Measurements from ENCODE around the gene DYNLRB1. TPM values are rescaled to one million over a fixed set of nuclear protein-coding genes. Genes with fewer than 3 reads are reported as not detected.

The DYNLRB1 gene
- total and polyA plus RNA-seq, 2 donors (not counting 1 experiment from before 2014, with no cell fraction given) = 107 to 352 TPM

GRCh38 chr20:34558320-34559218 lies 42.3 kb downstream of the DYNLRB1 start, which contains the start of gene MAP1LC3A:
Gene MAP1LC3A, plus strand, starts transcription at chr20:34558718. Its CDS starts 151 bp downstream, at chr20:34558869.
- no peaks in the 10 kb centered on the region for H3K9me3 ChIP-seq (ENCODE audit: control insufficient read depth, insufficient read depth, low read depth, low read length)
- H3K36me3 ChIP-seq (ENCODE audit: control insufficient read depth, insufficient read depth, low read length) = no peaks in the 10 kb centered on the region
- H3K27me3 ChIP-seq (ENCODE audit: control insufficient read depth, insufficient read depth, low read length) = no peaks in the 10 kb centered on the region
- peak within 1 kb of the TSS; percentile 95 for H3K9ac ChIP-seq (ENCODE audit: insufficient read depth, low read length)
- peak within 1 kb of the TSS; percentile 98 for H3K4me2 ChIP-seq (ENCODE audit: extremely low read depth, insufficient read depth, low read length)
- peak; percentile 97 for DNase-seq (ENCODE audit: low read depth in 2 of 2)
- H2AFZ ChIP-seq (ENCODE audit: low read length) = peak within 1 kb of the TSS; percentile 94
- H3K4me1 ChIP-seq (ENCODE audit: control insufficient read depth, extremely low read depth, insufficient read depth, low read length) = no peaks in the 10 kb centered on the region
- TF ChIP-seq CTCF (conservative IDR thresholded peaks at IDR 0.05 in 1 of 2, IDR thresholded peaks at IDR 0.05 in 1 of 2; ENCODE audit: low read depth in 1 of 2, low read length in 2 of 2) (no peak), EZH2 (IDR thresholded peaks at IDR 0.05; ENCODE audit: low read length, missing control alignments) (no peak)
- H3K79me2 ChIP-seq (ENCODE audit: control insufficient read depth, insufficient read depth, low read length) = no peaks in the 10 kb centered on the region
- no peaks in the 10 kb centered on the region for H4K20me1 ChIP-seq (ENCODE audit: control insufficient read depth, extremely low read depth, insufficient read depth, low read length)
- H3K4me3 ChIP-seq (replicated peaks in 1 of 4; ENCODE audit: control extremely low read depth in 1 of 4, insufficient read depth in 1 of 4, low read depth in 3 of 4, low read length in 4 of 4) = peak within 1 kb of the TSS; percentile 65 to 89 (median 77)
- H3K27ac ChIP-seq (ENCODE audit: insufficient read depth, low read length) = peak within 1 kb of the TSS; percentile 90

GRCh38 chr20:34559311-34560140 lies 43.3 kb downstream of the DYNLRB1 start:
- Histone ChIP-seq H2AFZ (ENCODE audit: low read length) (no peak overlapping the region), H3K9ac (ENCODE audit: insufficient read depth, low read length) (peak overlapping the region; percentile 46), H3K79me2 (ENCODE audit: control insufficient read depth, insufficient read depth, low read length) (no peaks in the 10 kb centered on the region), H3K27ac (ENCODE audit: insufficient read depth, low read length) (no peak overlapping the region), H3K36me3 (ENCODE audit: control insufficient read depth, insufficient read depth, low read length) (no peaks in the 10 kb centered on the region), H3K4me3 (replicated peaks in 1 of 4; ENCODE audit: control extremely low read depth in 1 of 4, insufficient read depth in 1 of 4, low read depth in 3 of 4, low read length in 4 of 4) (peak overlapping the region; percentile 21 to 84 (median 32)), H3K4me1 (ENCODE audit: control insufficient read depth, extremely low read depth, insufficient read depth, low read length) (no peaks in the 10 kb centered on the region), H4K20me1 (ENCODE audit: control insufficient read depth, extremely low read depth, insufficient read depth, low read length) (no peaks in the 10 kb centered on the region), H3K4me2 (ENCODE audit: extremely low read depth, insufficient read depth, low read length) (peak overlapping the region; percentile 59), H3K9me3 (ENCODE audit: control insufficient read depth, insufficient read depth, low read depth, low read length) (no peaks in the 10 kb centered on the region), H3K27me3 (ENCODE audit: control insufficient read depth, insufficient read depth, low read length) (no peaks in the 10 kb centered on the region)
- DNase-seq (ENCODE audit: low read depth in 2 of 2) = peak in 1 of 2 donors; percentile 5
- TF ChIP-seq EZH2 (IDR thresholded peaks at IDR 0.05; ENCODE audit: low read length, missing control alignments) (no peak), CTCF (conservative IDR thresholded peaks at IDR 0.05 in 1 of 2, IDR thresholded peaks at IDR 0.05 in 1 of 2; ENCODE audit: low read depth in 1 of 2, low read length in 2 of 2) (no peak)

- no peak overlapping the region for H3K9ac ChIP-seq (ENCODE audit: insufficient read depth, low read length)
- H3K4me2 ChIP-seq (ENCODE audit: extremely low read depth, insufficient read depth, low read length) = no peak overlapping the region
- no peaks in the 10 kb centered on the region for H3K36me3 ChIP-seq (ENCODE audit: control insufficient read depth, insufficient read depth, low read length)
- DNase-seq (ENCODE audit: low read depth in 2 of 2) = no peak
- H3K27me3 ChIP-seq (ENCODE audit: control insufficient read depth, insufficient read depth, low read length) = no peaks in the 10 kb centered on the region
- H3K27ac ChIP-seq (ENCODE audit: insufficient read depth, low read length) = no peak overlapping the region
- H3K9me3 ChIP-seq (ENCODE audit: control insufficient read depth, insufficient read depth, low read depth, low read length) = no peaks in the 10 kb centered on the region
- TF ChIP-seq CTCF (conservative IDR thresholded peaks at IDR 0.05 in 1 of 2, IDR thresholded peaks at IDR 0.05 in 1 of 2; ENCODE audit: low read depth in 1 of 2, low read length in 2 of 2) (no peak), EZH2 (IDR thresholded peaks at IDR 0.05; ENCODE audit: low read length, missing control alignments) (no peak)
- H3K79me2 ChIP-seq (ENCODE audit: control insufficient read depth, insufficient read depth, low read length) = no peaks in the 10 kb centered on the region
- H3K4me3 ChIP-seq (replicated peaks in 1 of 4; ENCODE audit: control extremely low read depth in 1 of 4, insufficient read depth in 1 of 4, low read depth in 3 of 4, low read length in 4 of 4) = no peak overlapping the region
- H4K20me1 ChIP-seq (ENCODE audit: control insufficient read depth, extremely low read depth, insufficient read depth, low read length) = no peaks in the 10 kb centered on the region
- H3K4me1 ChIP-seq (ENCODE audit: control insufficient read depth, extremely low read depth, insufficient read depth, low read length) = no peaks in the 10 kb centered on the region
- H2AFZ ChIP-seq (ENCODE audit: low read length) = no peak overlapping the region
Measured at GRCh38 chr20:34560141-34560523, 43.9 kb downstream of the DYNLRB1 start.

Data from fibroblast of lung (primary cell).